Trophoblast cell (in vitro differentiated cells and primary cell): ENCODE results near the gene CELF4.

Source experiments
- DNase-seq, 2 donors: peaks; one replicate each; pipeline ENCODE4 v3.0.0-alpha.2; 2016
- H2AFZ ChIP-seq: 2 replicates; pipeline ENCODE4 v1.6.1; 2013; ENCODE audit warnings: low read length, moderate library complexity, mild to moderate bottlenecking; ENCODE audit not compliant: insufficient read depth, poor library complexity
- H2AK5ac ChIP-seq: 2 replicates; pipeline ENCODE4 v1.6.1; 2013; ENCODE audit warnings: mild to moderate bottlenecking, low read length
- H2BK120ac ChIP-seq: 2 replicates; pipeline ENCODE4 v1.6.1; 2013; ENCODE audit warnings: low read length, mild to moderate bottlenecking, moderate library complexity; ENCODE audit not compliant: insufficient read depth, poor library complexity
- H2BK12ac ChIP-seq: 2 replicates; pipeline ENCODE4 v1.6.1; 2013; ENCODE audit warnings: mild to moderate bottlenecking, low read length, moderate library complexity
- H2BK5ac ChIP-seq: 2 replicates; pipeline ENCODE4 v1.6.1; 2013; ENCODE audit warnings: low read length, low read depth, moderate library complexity, mild to moderate bottlenecking; ENCODE audit not compliant: poor library complexity
- H3K14ac ChIP-seq: 2 replicates; pipeline ENCODE4 v1.6.1; 2013; ENCODE audit warnings: mild to moderate bottlenecking, low read length
- H3K18ac ChIP-seq: 2 replicates; pipeline ENCODE4 v1.6.1; 2013; ENCODE audit warnings: mild to moderate bottlenecking, low read length
- H3K23ac ChIP-seq: 2 replicates; pipeline ENCODE4 v1.6.1; 2013; ENCODE audit warnings: low read length
- H3K27ac ChIP-seq: 2 replicates; pipeline ENCODE4 v1.5.1; 2013; ENCODE audit warnings: low read depth, mild to moderate bottlenecking, inconsistent platforms, low read length, moderate library complexity
- H3K27me3 ChIP-seq: 2 replicates; pipeline ENCODE4 v1.6.1; 2013; ENCODE audit warnings: inconsistent platforms, mild to moderate bottlenecking, low read length, moderate library complexity; ENCODE audit not compliant: insufficient read depth
- H3K36me3 ChIP-seq, 2 experiments: 1 replicate in 1 of 2; 2 replicates in 1 of 2; pipeline ENCODE4 v1.6.1; 2013; ENCODE audit warnings: low read length in 2 of 2, mild to moderate bottlenecking in 2 of 2, moderate library complexity in 1 of 2; ENCODE audit not compliant: insufficient read depth in 2 of 2, control insufficient read depth in 1 of 2
- H3K4ac ChIP-seq: 2 replicates; pipeline ENCODE4 v1.6.1; 2013; ENCODE audit warnings: low read depth, mild to moderate bottlenecking, low read length, moderate library complexity
- H3K4me1 ChIP-seq, 2 experiments: 1 replicate in 1 of 2; 2 replicates in 1 of 2; pipeline ENCODE4 v1.6.1; 2013; ENCODE audit warnings: low read length in 2 of 2, mild to moderate bottlenecking in 2 of 2, moderate library complexity in 1 of 2; ENCODE audit not compliant: insufficient read depth in 2 of 2, control insufficient read depth in 1 of 2
- H3K4me2 ChIP-seq: 2 replicates; pipeline ENCODE4 v1.6.1; 2013; ENCODE audit warnings: inconsistent platforms, mild to moderate bottlenecking, low read length, moderate library complexity
- H3K4me3 ChIP-seq: 2 replicates; pipeline ENCODE4 v1.5.1; 2013; ENCODE audit warnings: mild to moderate bottlenecking, low read depth, low read length, inconsistent platforms
- H3K79me1 ChIP-seq: one replicate; pipeline ENCODE4 v1.6.1; 2013; ENCODE audit warnings: low read length
- H3K79me2 ChIP-seq: 2 replicates; pipeline ENCODE4 v1.6.1; 2013; ENCODE audit warnings: low read length, mild to moderate bottlenecking; ENCODE audit not compliant: control insufficient read depth, insufficient read depth, poor library complexity
- H3K9ac ChIP-seq: 2 replicates; pipeline ENCODE4 v1.6.1; 2013; ENCODE audit warnings: mild to moderate bottlenecking, low read length
- H3K9me3 ChIP-seq: 2 replicates; pipeline ENCODE4 v1.6.1; 2013; ENCODE audit warnings: low read depth, mild to moderate bottlenecking, control low read depth, inconsistent platforms, low read length; ENCODE audit not compliant: insufficient read depth
- H4K12ac ChIP-seq: 2 replicates; pipeline ENCODE4 v1.6.1; 2013; ENCODE audit warnings: low read depth, mild to moderate bottlenecking, low read length, moderate library complexity
- H4K8ac ChIP-seq: 2 replicates; pipeline ENCODE4 v1.6.1; 2013; ENCODE audit warnings: low read depth, mild to moderate bottlenecking, low read length, moderate library complexity
- H4K91ac ChIP-seq: one replicate; pipeline ENCODE4 v1.6.1; 2013; ENCODE audit warnings: low read depth, mild to moderate bottlenecking, low read length, moderate library complexity
- WGBS: extraction: QIAGEN DNeasy Blood & Tissue Kit; methylation state at CpG from one replicate; pipeline ENCODE4 v1.1.7; 2013; ENCODE audit warnings: missing lambda C conversion rate; ENCODE audit not compliant: insufficient read length, insufficient coverage; ENCODE audit errors: extremely low coverage; 5-methylcytosine and 5-hydroxymethylcytosine counted together

Gene CELF4

GRCh38 chr18:37395138-37395537 lies 170.5 kb downstream of the CELF4 start:
- H4K12ac ChIP-seq = no peak overlapping the region
- no CpG with 5 or more reads among the region's 7 CpGs for WGBS
- no peak for DNase-seq

GRCh38 chr18:37394610-37394965 lies 171.0 kb downstream of the CELF4 start:
- WGBS = no CpG with 5 or more reads among the region's 5 CpGs
- H3K4ac ChIP-seq = no peak overlapping the region
- no peak overlapping the region for H3K9ac ChIP-seq
- H2BK12ac ChIP-seq = no peak overlapping the region
- peaks cover 0 to 15% of the 10 kb centered on the region in 2 experiments for H3K4me1 ChIP-seq
- no peak overlapping the region for H4K12ac ChIP-seq
- no peak overlapping the region for H2AK5ac ChIP-seq
- no peak overlapping the region for H3K23ac ChIP-seq
- no peaks in the 10 kb centered on the region for H3K79me1 ChIP-seq
- H3K27me3 ChIP-seq = peaks cover 15% of the 10 kb centered on the region
- no peak overlapping the region for H3K27ac ChIP-seq
- H2BK5ac ChIP-seq = no peak overlapping the region
- no peak overlapping the region for H2AFZ ChIP-seq
- no peak overlapping the region for H4K91ac ChIP-seq
- peaks cover 19% of the 10 kb centered on the region for H3K9me3 ChIP-seq
- H4K8ac ChIP-seq = no peak overlapping the region
- no peak overlapping the region for H2BK120ac ChIP-seq
- DNase-seq = no peak
- no peak overlapping the region for H3K18ac ChIP-seq
- no peak overlapping the region for H3K4me2 ChIP-seq
- no peaks in the 10 kb centered on the region for H3K36me3 ChIP-seq
- peak overlapping the region; percentile 42 for H3K4me3 ChIP-seq
- no peaks in the 10 kb centered on the region for H3K79me2 ChIP-seq
- H3K14ac ChIP-seq = no peak overlapping the region

More at GRCh38 chr18:37395138-37395537, 170.5 kb downstream of the CELF4 start:
- no peak overlapping the region for H4K8ac ChIP-seq
- H3K27ac ChIP-seq = no peak overlapping the region
- H3K4me1 ChIP-seq = peaks cover 0 to 15% of the 10 kb centered on the region in 2 experiments
- H2BK120ac ChIP-seq = no peak overlapping the region
- H3K27me3 ChIP-seq = peaks cover 15% of the 10 kb centered on the region
- no peaks in the 10 kb centered on the region for H3K79me2 ChIP-seq
- no peak overlapping the region for H3K23ac ChIP-seq
- no peaks in the 10 kb centered on the region for H3K36me3 ChIP-seq
- no peak overlapping the region for H3K14ac ChIP-seq
- no peak overlapping the region for H2AFZ ChIP-seq
- no peak overlapping the region for H4K91ac ChIP-seq
- peaks cover 14% of the 10 kb centered on the region for H3K9me3 ChIP-seq
- no peak overlapping the region for H3K4me3 ChIP-seq
- H2BK5ac ChIP-seq = no peak overlapping the region
- H3K9ac ChIP-seq = no peak overlapping the region
- no peak overlapping the region for H3K18ac ChIP-seq
- no peaks in the 10 kb centered on the region for H3K79me1 ChIP-seq
- no peak overlapping the region for H2AK5ac ChIP-seq
- H3K4ac ChIP-seq = no peak overlapping the region
- no peak overlapping the region for H2BK12ac ChIP-seq
- H3K4me2 ChIP-seq = no peak overlapping the region

GRCh38 chr18:37393945-37394609 lies 171.5 kb downstream of the CELF4 start:
- WGBS = no CpG with 5 or more reads among the region's 59 CpGs
- no peak overlapping the region for H3K14ac ChIP-seq

GRCh38 chr18:37393221-37393827 lies 172.3 kb downstream of the CELF4 start:
- Histone ChIP-seq H3K4me1 (peaks cover 0 to 14% of the 10 kb centered on the region in 2 experiments), H3K27ac (no peak overlapping the region), H3K79me2 (no peaks in the 10 kb centered on the region), H3K4ac (no peak overlapping the region), H3K14ac (no peak overlapping the region), H2BK5ac (no peak overlapping the region), H2AFZ (no peak overlapping the region), H3K36me3 (no peaks in the 10 kb centered on the region), H3K79me1 (no peaks in the 10 kb centered on the region), H3K9ac (no peak overlapping the region), H2AK5ac (no peak overlapping the region), H2BK120ac (no peak overlapping the region), H3K18ac (no peak overlapping the region), H3K23ac (no peak overlapping the region), H2BK12ac (no peak overlapping the region), H4K12ac (no peak overlapping the region), H3K9me3 (peaks cover 20% of the 10 kb centered on the region), H3K4me2 (no peak overlapping the region), H3K27me3 (peaks cover 15% of the 10 kb centered on the region), H4K91ac (no peak overlapping the region), H3K4me3 (no peak overlapping the region), H4K8ac (no peak overlapping the region)
- DNase-seq = no peak
- WGBS = no CpG with 5 or more reads among the region's 6 CpGs

More at GRCh38 chr18:37393945-37394609, 171.5 kb downstream of the CELF4 start:
- Histone ChIP-seq H4K12ac (no peak overlapping the region), H2BK12ac (no peak overlapping the region), H3K27me3 (peaks cover 15% of the 10 kb centered on the region), H3K23ac (no peak overlapping the region), H3K36me3 (no peaks in the 10 kb centered on the region), H3K79me2 (no peaks in the 10 kb centered on the region), H3K27ac (no peak overlapping the region), H3K4me2 (peak overlapping the region; percentile 77), H4K91ac (no peak overlapping the region), H3K18ac (no peak overlapping the region), H3K4me3 (peak overlapping the region; percentile 42), H3K4me1 (peaks cover 0 to 15% of the 10 kb centered on the region in 2 experiments), H3K9me3 (peaks cover 21% of the 10 kb centered on the region), H2AK5ac (no peak overlapping the region), H2BK5ac (no peak overlapping the region), H3K79me1 (no peaks in the 10 kb centered on the region), H2AFZ (peak overlapping the region; percentile 2), H3K4ac (no peak overlapping the region), H2BK120ac (no peak overlapping the region), H4K8ac (no peak overlapping the region), H3K9ac (no peak overlapping the region)
- peak; percentile 40 to 62 for DNase-seq
